Left ventricle myocardium inferior (tissue), 1 donor: ENCODE results near the gene CMPK1. TPM values are rescaled to one million over a fixed set of nuclear protein-coding genes. Genes with fewer than 3 reads are reported as not detected.
"Not testable (repeated sequence)": the region's sequence is repeated elsewhere in the genome, so short reads cannot be mapped to it uniquely, and the experiment has no call there.

Experiments
- DNase-seq: peaks from one replicate; pipeline ENCODE4 v3.0.0-alpha.2; 2020
- H3K27ac ChIP-seq: fragments of 200-600 bp; replicated peaks from 2 replicates; pipeline ENCODE4 v1.8.0; 2021
- H3K27me3 ChIP-seq: fragments of 200-600 bp; 2 replicates; pipeline ENCODE4 v1.8.0; 2021; ENCODE audit warnings: low read depth
- H3K36me3 ChIP-seq: fragments of 200-600 bp; 2 replicates; pipeline ENCODE4 v1.8.0; 2021
- H3K4me1 ChIP-seq: fragments of 200-600 bp; 2 replicates; pipeline ENCODE4 v1.8.0; 2021
- H3K4me3 ChIP-seq: fragments of 200-600 bp; 2 replicates; pipeline ENCODE4 v1.8.0; 2021; ENCODE audit warnings: mild to moderate bottlenecking, moderate library complexity
- H3K9me3 ChIP-seq: fragments of 200-600 bp; replicated peaks from 2 replicates; pipeline ENCODE4 v1.8.0; 2021
- intact Hi-C: fragments of 100-400 bp; cut with micrococcal nuclease; formaldehyde crosslinking; loops from one replicate; pipeline ENCODE4 v1.11.0; 2022
- total RNA-seq: library from RNA; stranded (reverse); fragmentation: NEBNext Ultra II Directional; extraction: Animal tissue kit (Norgen Biotek cat#: 25700); gene quantifications from one replicate; pipeline ENCODE4 v1.2.1, GENCODE V29; 2021
- TF ChIP-seq, protein P1 (sequence below): fragments of 200-600 bp; IDR thresholded peaks from 2 replicates; pipeline ENCODE4 v1.8.0; 2021; ENCODE audit warnings: antibody characterized with exemption, mild to moderate bottlenecking, borderline replicate concordance
- donor health status: DM: no; HTN: yes; CAD: no; lungs with severe emphysema.

Gene CMPK1
- total RNA-seq, 1 donor from 2014 or later = 78.2 TPM

DNA sequence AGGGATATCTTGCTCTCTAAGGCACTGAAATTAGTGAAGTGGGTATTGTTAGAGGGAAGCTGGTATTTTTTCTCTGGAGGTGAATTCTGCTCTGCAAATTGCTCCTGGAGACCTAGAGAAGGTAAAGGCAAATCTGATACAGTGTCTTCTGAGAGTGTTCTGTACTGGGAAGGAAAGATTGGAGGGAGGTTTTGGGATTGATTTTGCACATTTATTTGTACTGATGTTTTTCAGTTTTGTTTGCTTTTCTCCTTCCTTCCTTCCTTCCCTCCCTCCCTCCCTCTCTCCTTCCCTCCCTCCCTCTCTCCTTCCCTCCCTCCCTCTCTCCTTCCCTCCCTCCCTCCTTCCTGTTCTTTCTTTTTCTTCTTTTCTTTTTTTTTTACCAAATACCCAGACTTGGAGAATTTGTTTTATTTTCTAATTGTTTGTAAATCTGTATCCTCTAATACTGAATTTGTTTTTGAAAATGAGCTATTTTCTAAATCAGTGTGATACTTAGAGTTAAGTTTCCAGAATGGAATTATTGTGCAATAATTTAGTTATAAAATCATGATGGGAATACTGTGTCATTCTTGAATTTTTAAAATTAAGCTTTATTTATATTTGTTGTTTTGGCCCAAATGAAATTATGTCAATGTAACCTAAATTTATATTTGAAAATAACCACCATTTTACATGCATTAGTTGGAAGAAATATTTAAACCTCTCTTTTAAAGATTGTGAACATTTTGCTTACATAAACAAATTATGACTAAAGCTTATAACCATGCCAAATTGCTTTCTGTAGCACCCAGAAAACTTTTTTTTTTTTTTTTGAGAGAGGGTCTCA lies 4.9 kb downstream of the CMPK1 start:
- H3K4me3 ChIP-seq = no peak overlapping the region
- H3K36me3 ChIP-seq = peaks cover 3% of the 10 kb centered on the region
- intact Hi-C loops = no loop called here
- TF ChIP-seq, protein P1, sequence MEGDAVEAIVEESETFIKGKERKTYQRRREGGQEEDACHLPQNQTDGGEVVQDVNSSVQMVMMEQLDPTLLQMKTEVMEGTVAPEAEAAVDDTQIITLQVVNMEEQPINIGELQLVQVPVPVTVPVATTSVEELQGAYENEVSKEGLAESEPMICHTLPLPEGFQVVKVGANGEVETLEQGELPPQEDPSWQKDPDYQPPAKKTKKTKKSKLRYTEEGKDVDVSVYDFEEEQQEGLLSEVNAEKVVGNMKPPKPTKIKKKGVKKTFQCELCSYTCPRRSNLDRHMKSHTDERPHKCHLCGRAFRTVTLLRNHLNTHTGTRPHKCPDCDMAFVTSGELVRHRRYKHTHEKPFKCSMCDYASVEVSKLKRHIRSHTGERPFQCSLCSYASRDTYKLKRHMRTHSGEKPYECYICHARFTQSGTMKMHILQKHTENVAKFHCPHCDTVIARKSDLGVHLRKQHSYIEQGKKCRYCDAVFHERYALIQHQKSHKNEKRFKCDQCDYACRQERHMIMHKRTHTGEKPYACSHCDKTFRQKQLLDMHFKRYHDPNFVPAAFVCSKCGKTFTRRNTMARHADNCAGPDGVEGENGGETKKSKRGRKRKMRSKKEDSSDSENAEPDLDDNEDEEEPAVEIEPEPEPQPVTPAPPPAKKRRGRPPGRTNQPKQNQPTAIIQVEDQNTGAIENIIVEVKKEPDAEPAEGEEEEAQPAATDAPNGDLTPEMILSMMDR = no peak
- no peaks in the 10 kb centered on the region for H3K9me3 ChIP-seq
- peak overlapping the region; percentile 53 for H3K27ac ChIP-seq
- H3K27me3 ChIP-seq = no peaks in the 10 kb centered on the region
- no peak for DNase-seq
- peaks cover 41% of the 10 kb centered on the region for H3K4me1 ChIP-seq

DNA sequence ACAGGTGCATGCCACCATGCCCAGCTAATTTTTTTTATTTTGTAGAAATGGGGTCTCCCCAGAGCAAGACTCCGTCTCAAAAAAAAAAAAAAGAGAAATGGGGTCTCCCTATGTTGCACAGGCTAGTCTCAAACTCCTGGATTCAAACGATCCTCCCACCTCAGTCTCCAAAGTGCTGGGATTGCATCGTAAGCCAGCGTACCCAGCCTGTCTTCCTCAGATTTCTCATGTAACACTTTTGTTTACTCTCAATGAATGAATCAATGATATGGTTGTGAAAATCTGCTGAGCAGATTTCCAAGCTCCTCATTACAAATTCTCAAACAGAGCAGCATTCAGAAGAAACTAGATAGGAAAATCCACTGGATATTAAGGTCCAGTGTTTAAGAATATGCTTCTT lies 6.6 kb downstream of the CMPK1 start:
- TF ChIP-seq, protein P1 = no peak
- no peaks in the 10 kb centered on the region for H3K27me3 ChIP-seq
- peaks cover 30% of the 10 kb centered on the region for H3K4me1 ChIP-seq
- peaks cover 5% of the 10 kb centered on the region for H3K36me3 ChIP-seq
- intact Hi-C loops = no loop called here
- H3K27ac ChIP-seq = no peak overlapping the region
- DNase-seq = no peak
- H3K9me3 ChIP-seq = no peaks in the 10 kb centered on the region
- no peak overlapping the region for H3K4me3 ChIP-seq

- H3K27ac ChIP-seq, H3K36me3 ChIP-seq, H3K9me3 ChIP-seq, H3K27me3 ChIP-seq, intact Hi-C loops, H3K4me1 ChIP-seq, DNase-seq, H3K4me3 ChIP-seq: not testable (repeated sequence)
Measured at GRCh38 chr1:47346979-47347378, 13.4 kb downstream of the CMPK1 start.

DNA sequence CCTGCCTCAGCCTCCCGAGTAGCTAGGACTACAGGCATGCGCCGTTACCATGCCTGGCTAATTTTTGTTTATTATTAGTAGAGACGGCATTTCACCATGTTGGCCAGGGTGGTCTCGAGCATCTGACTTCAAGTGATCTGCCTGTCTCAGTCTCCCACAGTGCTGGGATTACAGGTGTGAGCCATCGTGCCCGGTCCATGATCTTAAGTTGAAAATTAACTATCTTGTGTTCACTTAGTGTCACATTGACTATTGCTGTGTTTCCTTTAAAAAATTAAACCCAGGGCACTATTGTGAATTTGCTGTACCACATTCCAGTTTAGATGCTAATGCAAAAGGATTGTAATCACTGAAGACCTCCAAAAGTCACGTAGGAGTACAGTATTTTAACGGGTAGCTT lies 14.1 kb downstream of the CMPK1 start:
- intact Hi-C loops = no loop called here
- H3K27ac ChIP-seq = no peak overlapping the region
- H3K27me3 ChIP-seq = no peaks in the 10 kb centered on the region
- TF ChIP-seq, protein P1 = no peak
- no peaks in the 10 kb centered on the region for H3K9me3 ChIP-seq
- H3K4me3 ChIP-seq = no peak overlapping the region
- no peak for DNase-seq
- peaks cover 5% of the 10 kb centered on the region for H3K36me3 ChIP-seq
- H3K4me1 ChIP-seq = no peaks in the 10 kb centered on the region

GRCh38 chr1:47348246-47348645 lies 14.7 kb downstream of the CMPK1 start:
- intact Hi-C loops = no loop called here
- no peak for DNase-seq
- Histone ChIP-seq H3K36me3 (peaks cover 4% of the 10 kb centered on the region), H3K27ac (no peak overlapping the region), H3K9me3 (no peaks in the 10 kb centered on the region), H3K4me1 (no peaks in the 10 kb centered on the region), H3K4me3 (no peak overlapping the region), H3K27me3 (no peaks in the 10 kb centered on the region)
- TF ChIP-seq, protein P1 = no peak

- Histone ChIP-seq H3K4me1 (peaks cover 6% of the 10 kb centered on the region), H3K27ac (no peak overlapping the region), H3K36me3 (no peaks in the 10 kb centered on the region), H3K27me3 (no peaks in the 10 kb centered on the region), H3K4me3 (no peak overlapping the region), H3K9me3 (no peaks in the 10 kb centered on the region)
- intact Hi-C loops = no loop called here
- no peak for DNase-seq
- TF ChIP-seq, protein P1 = no peak
Measured at GRCh38 chr1:47351305-47351704, 17.7 kb downstream of the CMPK1 start.
